PC-9 (cell line): Measurements from ENCODE around the gene CRADD.

Experiments
- CTCF ChIP-seq: fragments of 200-600 bp; sonication (generic); conservative IDR thresholded peaks from 2 replicates; pipeline ENCODE4 v1.6.1; 2017; ENCODE audit warnings: mixed run types, antibody characterized with exemption, mild to moderate bottlenecking, moderate library complexity
- EZH2 ChIP-seq: fragments of 200-600 bp; sonication (generic); IDR thresholded peaks from 2 replicates; pipeline ENCODE4 v1.8.0; 2017; ENCODE audit warnings: antibody characterized with exemption, low read depth

GRCh38 chr12:93738199-93739058 is 61.3 kb downstream of the CRADD start:
- TF ChIP-seq CTCF, result no peak
- TF ChIP-seq EZH2, result no peak
